Renal cortex interstitium (tissue), 11 donors: ENCODE results near the gene LRRC7. TPM values are rescaled to one million over a fixed set of nuclear protein-coding genes. Genes with fewer than 3 reads are reported as not detected.

Experiments used
- DNase-seq, 11 donors: peaks; one replicate each; pipeline ENCODE4 v3.0.0-alpha.2; 2013; ENCODE audit warnings: low read depth in 9 of 11, low spot score in 4 of 11; ENCODE audit errors: extremely low read depth in 1 of 11
- polyA plus RNA-seq, 3 donors: library from polyadenylated mRNA; unstranded; fragments of 120-200 nt; gene quantifications; one replicate each; pipeline ENCODE4 v1.2.1, GENCODE V29; 2013; ENCODE audit not compliant: insufficient read length in 3 of 3

LRRC7 gene
- polyA plus RNA-seq, 3 donors: 5.7 to 14.2 (median 7.1) TPM

DNA sequence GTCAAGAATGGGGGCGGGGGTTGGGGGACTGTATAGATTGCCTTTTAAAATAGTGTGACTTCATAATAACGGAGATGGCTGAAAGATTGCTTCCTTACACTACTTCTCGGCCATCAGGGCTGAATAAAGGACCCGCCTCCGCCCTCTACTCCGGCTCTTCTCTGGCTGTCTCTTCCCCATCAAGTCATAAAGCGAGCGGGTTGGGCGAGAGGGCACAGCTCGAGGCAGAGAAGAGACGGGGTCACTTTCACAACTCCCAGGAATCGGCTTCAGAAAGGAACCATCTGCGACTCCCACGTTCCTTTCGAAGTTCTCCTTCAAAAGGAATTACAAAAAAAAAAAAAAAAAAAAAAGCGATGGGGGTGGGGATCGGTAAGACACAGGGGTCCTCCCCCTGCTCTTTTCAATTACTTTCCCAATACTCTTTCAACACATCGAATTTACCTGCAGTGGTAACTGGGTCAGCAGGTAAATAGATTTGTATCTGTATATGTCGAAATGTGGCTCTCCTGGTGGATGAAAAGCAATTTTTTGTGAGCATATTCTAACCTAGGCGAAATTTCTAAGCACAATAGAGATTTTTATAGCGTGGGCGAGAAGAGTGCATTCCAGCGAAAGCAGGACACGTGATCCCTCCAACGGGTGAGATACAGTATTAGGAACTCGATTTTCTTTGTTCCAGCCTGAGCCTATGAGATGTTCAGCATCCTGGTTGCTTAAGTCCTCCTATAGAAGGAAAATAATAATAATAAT is 2.0 kb downstream of the LRRC7 start:
- peak in 2 of 11 donors; percentile 21 to 32 for DNase-seq

DNA sequence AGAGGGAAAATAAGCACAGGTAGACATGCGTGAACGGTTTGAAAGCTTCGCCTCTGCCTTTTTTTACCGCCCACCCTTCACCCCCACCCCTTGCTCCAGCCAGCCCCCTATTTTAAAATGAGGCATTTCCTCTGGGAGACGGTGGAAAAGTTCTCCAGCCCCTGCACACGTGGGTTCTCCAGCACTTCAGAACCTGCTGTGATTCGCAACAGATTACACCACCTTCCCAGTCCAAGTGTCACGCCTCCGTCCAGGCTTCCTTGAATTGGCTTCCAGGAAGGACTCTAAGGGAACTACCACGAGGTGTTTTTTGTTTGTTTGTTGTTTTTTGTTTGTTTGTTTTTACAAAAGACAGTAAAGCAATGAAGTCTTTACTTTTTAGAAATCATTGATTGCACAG is 2.6 kb downstream of the LRRC7 start:
- no peak for DNase-seq

- DNase-seq: no peak
These were observed 5.2 kb downstream of the LRRC7 start for GRCh38 chr1:69572921-69573320.

DNA sequence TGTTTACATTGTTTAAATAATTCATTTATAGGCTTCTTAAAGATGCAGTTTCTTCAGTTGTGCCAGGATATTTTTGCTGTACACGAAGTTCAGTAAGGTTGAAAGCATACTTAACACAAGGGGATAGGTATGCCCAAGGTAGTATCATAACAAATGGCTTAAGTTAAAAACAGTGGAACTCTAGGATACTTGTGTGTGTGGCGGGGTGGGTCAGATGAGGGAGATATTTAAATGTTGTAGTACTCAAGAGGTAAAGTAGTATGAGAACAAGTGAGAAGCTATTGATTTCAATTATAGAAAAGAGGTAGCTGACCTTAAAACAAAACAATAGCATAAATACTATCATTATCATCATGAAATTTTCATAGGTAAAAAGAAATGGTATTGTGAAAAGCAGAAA is 6.2 kb downstream of the LRRC7 start:
- DNase-seq: no peak

DNA sequence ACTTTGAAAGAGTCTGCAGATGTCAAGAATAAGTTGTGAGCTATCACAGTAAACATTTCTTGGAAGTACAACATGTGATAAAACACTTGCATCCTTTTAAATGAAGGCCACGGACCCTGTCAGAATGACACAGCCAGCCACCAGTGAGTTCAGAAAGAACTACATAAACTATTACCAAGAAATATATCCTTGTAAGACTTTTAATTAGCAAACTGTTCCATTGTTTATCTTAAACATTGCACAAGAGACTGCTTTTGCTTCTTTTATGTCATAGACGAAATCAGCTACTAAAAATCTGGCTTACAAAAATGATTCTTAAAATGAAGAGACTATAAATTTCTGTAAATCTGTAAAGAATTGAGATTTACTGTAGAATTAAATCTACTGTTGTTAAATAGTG is 17.9 kb downstream of the LRRC7 start:
- peak in 3 of 11 donors; percentile 22 to 62 (median 59) for DNase-seq

DNA sequence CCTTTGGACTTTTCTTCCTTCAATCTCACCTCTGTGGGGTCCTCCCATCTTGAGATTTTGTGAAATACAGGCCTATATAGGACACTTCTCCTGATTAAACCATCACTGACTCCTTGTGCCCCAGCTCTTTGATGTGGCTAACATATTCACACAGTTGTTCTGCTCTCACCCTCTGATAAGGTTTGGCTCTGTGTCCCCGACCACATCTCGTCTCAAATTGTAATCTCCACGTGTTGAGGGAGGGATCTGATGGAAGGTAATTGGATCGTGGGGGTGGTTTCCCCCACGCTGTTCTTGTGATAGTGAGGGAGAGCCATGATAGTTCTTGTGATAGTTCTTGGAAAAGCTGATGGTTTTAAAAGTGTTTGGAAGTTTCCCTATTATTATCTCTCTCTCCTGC is 19.7 kb downstream of the LRRC7 start:
- DNase-seq: no peak

GRCh38 chr1:69589799-69590198 is 22.1 kb downstream of the LRRC7 start:
- no peak for DNase-seq

DNA sequence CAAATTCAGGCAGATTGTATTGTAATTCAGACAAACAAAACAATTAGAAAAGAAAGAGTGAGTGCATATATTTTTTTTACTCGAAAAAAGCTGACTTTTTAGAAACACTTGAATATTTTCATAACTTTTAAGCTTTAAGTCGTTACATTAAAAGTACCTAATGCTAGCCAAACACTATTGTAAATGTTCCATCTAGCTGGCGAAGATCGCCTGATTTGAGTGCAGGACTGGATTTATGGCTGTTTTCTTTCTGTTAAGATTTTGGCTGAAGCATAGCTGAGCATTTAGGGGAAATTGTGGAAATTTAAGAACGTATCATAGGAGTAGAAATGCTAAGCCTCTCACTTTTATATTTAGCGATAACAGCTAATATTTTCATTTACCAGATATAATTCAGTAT is 24.6 kb downstream of the LRRC7 start:
- DNase-seq: no peak

GRCh38 chr1:69595486-69595885 is 27.8 kb downstream of the LRRC7 start:
- no peak for DNase-seq

DNA sequence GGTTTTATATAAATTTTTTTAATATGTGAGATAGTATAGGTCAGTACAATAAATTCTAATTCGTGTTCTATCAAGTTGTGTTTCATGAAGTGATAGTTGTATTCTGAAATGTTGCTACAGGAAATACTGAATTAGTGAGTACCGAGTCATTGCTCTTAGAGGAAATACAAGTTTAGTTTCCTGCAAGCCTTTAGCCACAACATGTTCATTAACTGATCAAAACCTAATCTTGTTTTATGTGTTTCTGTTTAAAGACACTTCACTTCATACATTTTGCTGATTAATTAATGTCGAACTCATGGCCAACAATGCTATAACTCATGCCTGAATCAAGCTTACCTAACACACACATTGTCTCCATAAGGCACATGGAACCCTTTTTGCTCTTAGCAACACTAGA is 43.6 kb downstream of the LRRC7 start:
- DNase-seq: no peak

DNA sequence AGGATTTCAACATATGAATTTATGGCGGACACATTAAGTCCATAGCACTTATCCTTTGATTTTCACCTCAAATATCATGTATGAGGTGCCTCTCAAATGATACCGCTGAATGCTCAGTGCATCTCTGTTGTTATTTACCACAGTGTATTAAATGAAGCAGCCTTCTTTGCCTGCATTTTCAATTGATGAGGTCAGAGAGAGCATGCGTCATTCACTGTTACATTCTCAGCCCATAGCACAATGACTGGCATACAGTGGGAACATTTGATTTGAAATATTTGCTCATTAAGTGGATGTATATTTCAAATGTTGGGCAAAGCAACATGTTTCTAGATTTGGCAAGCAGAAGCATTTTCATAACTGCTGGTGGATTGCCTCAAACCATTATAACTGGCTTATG is 45.7 kb downstream of the LRRC7 start:
- DNase-seq: no peak

DNA sequence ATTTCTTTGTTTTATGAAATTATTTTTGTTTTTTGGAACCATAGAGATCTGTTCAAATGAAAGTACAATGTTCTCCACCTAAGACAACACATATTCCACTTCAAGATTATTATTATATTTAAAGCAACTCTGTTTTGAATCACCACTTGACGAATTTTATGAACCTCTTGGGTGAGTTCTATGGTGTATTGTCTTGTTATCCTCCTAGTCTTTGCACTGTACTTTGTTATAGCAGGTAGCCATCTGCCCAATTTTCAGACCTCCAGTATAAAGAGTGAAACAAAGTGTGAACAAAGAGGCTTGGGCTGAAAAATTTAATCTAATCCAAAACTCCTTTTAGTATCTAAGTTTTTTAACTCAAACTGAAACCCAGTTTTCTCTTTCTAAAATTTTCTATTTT is 71.0 kb downstream of the LRRC7 start:
- no peak for DNase-seq

DNA sequence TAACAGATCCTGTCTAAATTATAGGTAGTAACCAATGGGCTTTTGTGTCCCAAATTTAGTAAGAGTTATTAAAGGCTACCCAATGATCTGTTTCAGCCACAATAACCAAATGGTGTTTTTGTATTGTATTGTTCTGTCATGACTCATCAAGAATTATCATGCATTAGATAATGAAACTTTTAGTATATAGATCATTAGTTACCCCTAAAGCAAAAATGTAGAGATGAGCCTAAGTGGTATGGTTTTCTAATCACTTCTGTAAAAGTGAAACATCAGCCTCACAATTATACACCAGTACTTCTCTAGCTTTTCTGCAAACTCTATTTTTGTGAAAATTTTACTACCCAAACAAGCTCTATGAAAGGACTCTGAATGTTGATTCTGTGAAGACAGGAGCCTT is 71.4 kb downstream of the LRRC7 start:
- no peak for DNase-seq

- no peak for DNase-seq
These were observed 75.5 kb downstream of the LRRC7 start for GRCh38 chr1:69643266-69643665.

DNA sequence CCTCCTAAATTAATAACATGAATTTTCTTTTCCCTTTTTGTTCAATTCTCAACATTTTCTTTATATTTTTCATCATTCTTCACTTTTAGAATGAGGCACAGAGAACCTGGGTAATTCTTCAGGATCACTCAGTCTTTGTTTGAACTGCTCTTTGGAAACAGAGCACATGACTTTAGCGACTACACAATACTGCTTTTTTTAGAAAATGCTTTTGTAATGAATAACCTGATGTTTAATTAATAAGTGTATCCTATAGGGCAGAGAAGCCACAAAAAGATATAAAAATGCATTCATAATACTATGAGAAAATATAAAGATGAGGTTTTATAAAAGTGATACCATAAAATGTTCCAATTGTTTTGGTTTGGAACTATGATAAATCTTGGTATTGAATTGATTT is 77.8 kb downstream of the LRRC7 start:
- DNase-seq: no peak

- peak in 4 of 11 donors; percentile 4 to 20 (median 10) for DNase-seq
These were observed 80.8 kb downstream of the LRRC7 start for GRCh38 chr1:69648486-69648885.

DNA sequence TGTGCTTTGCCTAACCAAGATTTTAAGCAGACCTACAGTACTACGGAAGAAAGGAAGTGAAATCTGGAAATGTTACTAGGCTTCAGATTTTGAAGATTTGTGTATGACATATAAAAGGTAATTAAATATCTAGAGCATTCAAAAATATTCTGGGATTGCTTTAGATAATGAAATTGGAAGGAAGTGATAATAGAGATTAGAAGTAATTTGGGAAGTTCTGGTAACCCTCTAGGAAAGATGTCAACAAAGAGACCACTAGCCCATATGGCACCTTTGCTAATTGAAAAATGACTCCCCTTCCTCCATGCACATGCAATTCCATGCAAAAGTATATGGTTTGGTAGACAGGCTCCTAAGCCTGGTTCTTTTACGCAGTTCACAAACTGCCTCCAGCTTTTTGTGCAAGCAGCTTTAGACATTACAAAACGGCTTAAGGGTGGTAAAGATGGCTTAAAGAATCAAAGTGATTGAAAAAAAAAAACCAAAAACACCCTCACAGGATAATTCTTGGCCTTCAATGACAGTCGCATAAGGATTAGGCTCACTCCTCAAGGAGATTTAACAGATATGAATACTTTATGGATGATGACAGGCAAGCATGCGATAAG is 81.8 kb downstream of the LRRC7 start:
- no peak for DNase-seq

DNA sequence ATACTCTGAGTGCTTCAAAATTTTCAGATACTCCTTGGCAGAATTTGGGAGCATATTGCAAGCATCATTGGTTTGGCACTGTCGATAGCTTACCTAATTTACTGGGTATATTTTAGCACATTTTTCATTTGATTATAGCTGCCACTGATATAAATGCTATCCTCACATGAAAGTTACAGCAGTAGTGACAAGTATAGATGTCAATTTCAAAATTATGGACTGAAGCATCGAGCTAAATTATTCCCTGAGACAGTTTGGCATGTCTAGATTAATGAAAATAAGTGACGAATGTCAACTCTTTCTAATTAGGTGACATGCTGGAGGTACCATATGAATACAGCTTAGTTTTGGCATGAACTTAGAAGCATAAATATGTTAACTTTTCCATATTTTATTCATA is 83.1 kb downstream of the LRRC7 start:
- no peak for DNase-seq

GRCh38 chr1:69651656-69652055 is 83.9 kb downstream of the LRRC7 start:
- DNase-seq: no peak

GRCh38 chr1:69657971-69658370 is 90.2 kb downstream of the LRRC7 start:
- DNase-seq: no peak

- no peak for DNase-seq
These were observed 94.0 kb downstream of the LRRC7 start for GRCh38 chr1:69661686-69662085.
